ENCODE data around the gene OR52M1.

The OR52M1 gene

GRCh38 chr11:4569075-4569474 lies 24.1 kb downstream of the OR52M1 start:
- no peak for DNase-seq (ENCODE audit: low read depth)

GRCh38 chr11:4576880-4577279 lies 31.9 kb downstream of the OR52M1 start:
- DNase-seq (ENCODE audit: low read depth): no peak

GRCh38 chr11:4577761-4578160 lies 32.8 kb downstream of the OR52M1 start:
- no peak for DNase-seq (ENCODE audit: low read depth)

- no peak for DNase-seq (ENCODE audit: low read depth)
These were observed 33.6 kb downstream of the OR52M1 start for GRCh38 chr11:4578624-4579023.

GRCh38 chr11:4580124-4580523 lies 35.1 kb downstream of the OR52M1 start:
- DNase-seq (ENCODE audit: low read depth): no peak

- no peak for DNase-seq (ENCODE audit: low read depth)
These were observed 36.5 kb downstream of the OR52M1 start, which contains the start of gene OR52I2 for GRCh38 chr11:4581443-4581842. Gene OR52I2 (plus strand): TSS chr11:4581743.

GRCh38 chr11:4589017-4589416 lies 44.0 kb downstream of the OR52M1 start:
- DNase-seq (ENCODE audit: low read depth): no peak

- no peak for DNase-seq (ENCODE audit: low read depth)
These were observed 48.7 kb downstream of the OR52M1 start, which contains the start of gene OR52I1 for GRCh38 chr11:4593739-4594138. Gene OR52I1 (plus strand): TSS chr11:4594039. CDS start chr11:4594039, 0 bp downstream.
